K562 (cell line): ENCODE data around the gene MAST4. TPM values are rescaled to one million over a fixed set of nuclear protein-coding genes. Genes with fewer than 3 reads are reported as not detected.

Source experiments
- ATAC-seq: fragments of 200-7000 bp; cut with Tn5 transposase; 3 replicates; pipeline ENCODE4 v1.9.1; 2020; ENCODE audit warnings: moderate library complexity
- BruUV-seq: library from RNA; stranded (reverse); fragments of 400-500 nt; replicated peaks from 2 replicates; lab custom pipeline; 2021; lab: Mats Ljungman, UMichigan
- CTCF ChIA-PET: fragments of 300-600 bp; formaldehyde crosslinking; extraction: SDS; loops from one replicate; lab custom pipeline; 2021; ENCODE audit warnings: low intra/inter-chr PET ratio; lab: Yijun Ruan, JAX
- POLR2A ChIA-PET: fragments of 300-600, 350-650 bp; sonication (Branson Sonifier 250); formaldehyde crosslinking; extraction: SDS; loops from one replicate; lab custom pipeline; 2021; ENCODE audit warnings: antibody characterized with exemption, inconsistent platforms; lab: Yijun Ruan, JAX
- DNase-seq, 4 experiments: peaks; one replicate each; pipeline versions ENCODE4 v3.0.0 to v3.0.0-alpha.2; 2011 to 2018; ENCODE audit warnings: low spot score in 3 of 4, mixed read lengths in 3 of 4; ENCODE audit errors: extremely low read depth in 1 of 4
- FAIRE-seq: peaks from 2 replicates; lab custom pipeline; 2011; peaks lifted over from hg19 to GRCh38; lab: Jason Lieb, UNC
- H2AFZ ChIP-seq: 2 replicates; pipeline ENCODE4 v1.6.0; 2011; ENCODE audit warnings: low read depth, low read length, control low read depth, inconsistent platforms
- H3K27ac ChIP-seq: fragments of 200-600 bp; 3 replicates; pipeline ENCODE4 v1.8.0; 2011; ENCODE audit warnings: low read depth, mild to moderate bottlenecking, control low read depth, inconsistent platforms, low read length, moderate library complexity, mixed read lengths; ENCODE audit errors: extremely low read depth
- H3K27me3 ChIP-seq, 2 experiments: fragments of 300-600 bp in 1 of 2; 2 replicates in 1 of 2; 3 replicates in 1 of 2; pipeline versions ENCODE4 v1.6.0 to v1.8.0; 2011; ENCODE audit warnings: inconsistent platforms in 2 of 2, low read length in 2 of 2, mild to moderate bottlenecking in 1 of 2, mixed read lengths in 1 of 2, moderate library complexity in 1 of 2; ENCODE audit not compliant: control insufficient read depth in 2 of 2, insufficient read depth in 2 of 2
- H3K36me3 ChIP-seq: fragments of 300-600 bp; 3 replicates; pipeline ENCODE4 v1.8.0; 2011; ENCODE audit warnings: mild to moderate bottlenecking, low read length, inconsistent platforms; ENCODE audit not compliant: control insufficient read depth, insufficient read depth
- H3K4me1 ChIP-seq, 2 experiments: fragments of 200-600 bp in 1 of 2; replicated peaks in 1 of 2; 2 replicates in 1 of 2; 3 replicates in 1 of 2; pipeline versions ENCODE4 v1.5.1 to v1.8.0; 2011; ENCODE audit warnings: inconsistent platforms in 2 of 2, low read length in 2 of 2, mild to moderate bottlenecking in 1 of 2, mixed read lengths in 1 of 2, moderate library complexity in 1 of 2; ENCODE audit not compliant: control insufficient read depth in 2 of 2, insufficient read depth in 2 of 2
- H3K4me2 ChIP-seq: 2 replicates; pipeline ENCODE4 v1.6.1; 2011; ENCODE audit warnings: low read length, control low read depth, inconsistent platforms, mixed read lengths; ENCODE audit not compliant: insufficient read depth
- H3K4me3 ChIP-seq: fragments of 200-600 bp; sonication (generic), shearing (Covaris generic); 2 replicates; pipeline ENCODE4 v1.5.1; 2016; ENCODE audit warnings: control low read depth, inconsistent platforms
- H3K79me2 ChIP-seq: fragments of 200-600 bp; 3 replicates; pipeline ENCODE4 v1.8.0; 2011; ENCODE audit warnings: low read length, inconsistent platforms; ENCODE audit not compliant: control insufficient read depth, insufficient read depth
- H3K9ac ChIP-seq, 2 experiments: 2 replicates each; pipeline versions ENCODE4 v1.6.0 to v1.6.1; 2011; ENCODE audit warnings: low read depth in 2 of 2, low read length in 2 of 2, control low read depth in 1 of 2, inconsistent platforms in 1 of 2, mild to moderate bottlenecking in 1 of 2, mixed read lengths in 1 of 2; ENCODE audit not compliant: insufficient read depth in 1 of 2
- H3K9me1 ChIP-seq: one replicate; pipeline ENCODE4 v1.6.0; 2011; ENCODE audit warnings: inconsistent platforms, mild to moderate bottlenecking, low read length, moderate library complexity; ENCODE audit not compliant: control insufficient read depth, insufficient read depth
- H3K9me3 ChIP-seq: replicated peaks from 2 replicates; pipeline ENCODE4 v1.5.1; 2011; ENCODE audit warnings: low read depth, low read length, inconsistent platforms; ENCODE audit not compliant: control insufficient read depth, insufficient read depth
- H4K20me1 ChIP-seq: replicated peaks from 2 replicates; pipeline ENCODE4 v1.6.1; 2011; ENCODE audit warnings: low read length, inconsistent platforms, mixed read lengths; ENCODE audit not compliant: control insufficient read depth, insufficient read depth
- C11orf30 ChIP-seq: fragments of 450-650 bp; IDR thresholded peaks from 2 replicates; pipeline ENCODE4 v1.6.1; 2016; ENCODE audit warnings: low read depth, mild to moderate bottlenecking
- ESRRB ChIP-seq: fragments of 250-450 bp; sonication (Bioruptor Pico); IDR thresholded peaks from 2 replicates; pipeline ENCODE4 v1.5.0; 2020; ENCODE audit warnings: mild to moderate bottlenecking, moderate library complexity, borderline replicate concordance
- HMG20A ChIP-seq: fragments of 450-650 bp; formaldehyde crosslinking; conservative IDR thresholded peaks from 2 replicates; pipeline ENCODE4 v1.4.0; 2020; ENCODE audit warnings: mild to moderate bottlenecking, mixed read lengths
- HSF4 ChIP-seq: fragments of 250-450 bp; sonication (Bioruptor Pico); IDR thresholded peaks from 2 replicates; pipeline ENCODE4 v2.1.2; 2022; ENCODE audit warnings: mild to moderate bottlenecking, moderate library complexity, borderline replicate concordance
- NFATC3 ChIP-seq: fragments of 450-650 bp; IDR thresholded peaks from 2 replicates; pipeline ENCODE4 v1.6.1; 2017; ENCODE audit warnings: mild to moderate bottlenecking
- SRF ChIP-seq, 2 experiments: fragments of 250-450, 450-650 bp in 1 of 2; sonication (Bioruptor Pico) in 1 of 2; sonication (generic) in 1 of 2; formaldehyde crosslinking; IDR thresholded peaks; 2 replicates each; pipeline versions ENCODE4 v1.5.0 to v1.5.1; 2020 to 2022; ENCODE audit warnings: mild to moderate bottlenecking in 1 of 2, missing genetic modification reagents in 1 of 2
- ZNF316 ChIP-seq: fragments of 450-650 bp; IDR thresholded peaks from 2 replicates; pipeline ENCODE4 v1.6.1; 2016
- WGBS: fragments of 100-300 bp; shearing (Covaris generic); methylation state at CpG from one replicate; pipeline ENCODE4 v1.1.6; 2016; ENCODE audit warnings: low coverage, mixed read lengths; ENCODE audit not compliant: insufficient coverage; ENCODE audit errors: missing lambda C conversion rate; 5-methylcytosine and 5-hydroxymethylcytosine counted together
- in situ Hi-C: fragments of 300-500 bp; cut with MboI; formaldehyde crosslinking; loops from 4 replicates; pipeline ENCODE4 v1.15.0; 2018; ENCODE audit warnings: inconsistent platforms, mixed read lengths
- intact Hi-C: fragments of 100-400 bp; cut with micrococcal nuclease; formaldehyde crosslinking; loops from 2 replicates; pipeline ENCODE4 v1.14.2; 2022
- polyA plus RNA-seq, 8 experiments: library from polyadenylated mRNA; depleted of rRNA in 4 of 8; stranded (reverse) in 5 of 8; unstranded in 3 of 8; fragments of >200 nt; fragmentation: Nextera tagmentation in 2 of 8; fragmentation: Illumina TruSeq in 1 of 8; extraction: Ambion mirVana in 2 of 8; extraction: Trizol in 1 of 8; gene quantifications; 2 replicates each; pipeline versions ENCODE4 v1.2.1 to v1.2.3, GENCODE V29; 2011 to 2014; ENCODE audit warnings: inconsistent platforms in 1 of 8, missing spikeins in 1 of 8
- total RNA-seq, 7 experiments: library from RNA; depleted of rRNA in 6 of 7; stranded (reverse); fragments of >200 nt in 6 of 7; fragmentation: Illumina TruSeq in 2 of 7; extraction: Trizol in 2 of 7; gene quantifications; 2 replicates each; pipeline versions ENCODE4 v1.2.1 to v1.2.3, GENCODE V29; 2011 to 2021; ENCODE audit warnings: low replicate concordance in 1 of 7

The MAST4 gene
- total and polyA plus RNA-seq, 9 of the 15 experiments (the other 6 are each of a cell fraction or from before 2014, with no cell fraction given): 0.88 to 10.1 (median 5.2) TPM

GRCh38 chr5:67133776-67134175 is 537.6 kb downstream of the MAST4 start:
- H3K4me2 ChIP-seq: no peak overlapping the region
- no peaks in the 10 kb centered on the region for H4K20me1 ChIP-seq
- ChIA-PET CTCF (no interaction called here), POLR2A (interaction anchor here (1.1 kb wide), 1 partner anchor 9 kb away, joined by 3 read pairs; no protein-coding TSS in a partner anchor)
- intact Hi-C loops (no loop called here), in situ Hi-C loops (no loop called here)
- H2AFZ ChIP-seq: no peak overlapping the region
- no peaks in the 10 kb centered on the region for H3K79me2 ChIP-seq
- H3K4me3 ChIP-seq: no peak overlapping the region
- no peak for DNase-seq
- TF ChIP-seq SRF (CRISPR knock-in tag; IDR thresholded peaks at IDR 0.05): no peak
- TF ChIP-seq NFATC3: no peak
- TF ChIP-seq HMG20A (CRISPR knock-in tag): no peak
- no peak for TF ChIP-seq ESRRB (CRISPR knock-in tag)
- H3K9me1 ChIP-seq: no peaks in the 10 kb centered on the region
- no peak overlapping the region for H3K27ac ChIP-seq
- H3K9ac ChIP-seq: no peak overlapping the region
- H3K36me3 ChIP-seq: no peaks in the 10 kb centered on the region; the same call in 1 of the 3 replicates
- no peaks in the 10 kb centered on the region for H3K4me1 ChIP-seq
- no peaks in the 10 kb centered on the region for H3K27me3 ChIP-seq
- WGBS: 61% methylated on average over 3 of the region's 3 CpGs
- FAIRE-seq: no peak
- no peaks in the 10 kb centered on the region for H3K9me3 ChIP-seq
- BruUV-seq: no TSS peak
- ATAC-seq: no peak

GRCh38 chr5:67135381-67135984 is 539.3 kb downstream of the MAST4 start:
- Histone ChIP-seq H3K4me3 (no peak overlapping the region), H3K36me3 (no peaks in the 10 kb centered on the region; the same call in 1 of the 3 replicates), H3K79me2 (no peaks in the 10 kb centered on the region), H3K4me2 (no peak overlapping the region), H4K20me1 (no peaks in the 10 kb centered on the region), H3K27me3 (no peaks in the 10 kb centered on the region), H3K27ac (no peak overlapping the region), H2AFZ (no peak overlapping the region), H3K4me1 (peaks cover 0 to 3% of the 10 kb centered on the region in 2 experiments; a peak in 1 of 5 replicates), H3K9ac (no peak overlapping the region), H3K9me3 (no peaks in the 10 kb centered on the region), H3K9me1 (no peaks in the 10 kb centered on the region)
- no peak for FAIRE-seq
- no peak for DNase-seq
- peak; percentile 40; the same call in 1 of the 2 replicates for TF ChIP-seq ZNF316
- TF ChIP-seq C11orf30: 0 out of 2 replicates have a peak, but pooled peaks have one; percentile 15
- TF ChIP-seq HSF4: no peak
- no peak for ATAC-seq
- ChIA-PET POLR2A (no interaction called here), CTCF (no interaction called here)
- no TSS peak for BruUV-seq
- intact Hi-C loops (no loop called here), in situ Hi-C loops (no loop called here)
- 87% methylated on average over 6 of the region's 6 CpGs for WGBS
